Measurements from ENCODE around the gene COLGALT1. TPM values are rescaled to one million over a fixed set of nuclear protein-coding genes. Genes with fewer than 3 reads are reported as not detected.
"Not testable (repeated sequence)": the region's sequence is repeated elsewhere in the genome, so short reads cannot be mapped to it uniquely, and the experiment has no call there.

Gene COLGALT1
- polyA plus RNA-seq (ENCODE audit: insufficient read length): 51.0 TPM
- long read RNA-seq, donor 1, transcript COLGALT1-202 (2 exons, 2,941 nt): major isoform, 11 of 22 reads
- long read RNA-seq, donor 1, transcript COLGALT1-201 (12 exons, 3,704 nt): major isoform, 11 of 22 reads
- long read RNA-seq, donor 1, partial matches to known transcripts: 0 of 22 reads
- long read RNA-seq, donor 1, other reads (novel, unspliced or antisense): 0 of 22 reads
- long read RNA-seq, donor 2, transcript COLGALT1-202 (2 exons, 2,941 nt): major isoform, 10 of 80 reads
- long read RNA-seq, donor 2, transcript COLGALT1-201 (12 exons, 3,704 nt): minor isoform, 7 of 80 reads
- long read RNA-seq, donor 2, partial matches to known transcripts: 63 of 80 reads
- long read RNA-seq, donor 2, other reads (novel, unspliced or antisense): 0 of 80 reads
- long read RNA-seq, donor 3, transcript COLGALT1-202 (2 exons, 2,941 nt): major isoform, 5 of 9 reads
- long read RNA-seq, donor 3, partial matches to known transcripts: 0 of 9 reads
- long read RNA-seq, donor 3, other reads (novel, unspliced or antisense): 0 of 9 reads
- long read RNA-seq, donor 4, partial matches to known transcripts: 0 of 3 reads
- long read RNA-seq, donor 4, other reads (novel, unspliced or antisense): 0 of 3 reads
- long read RNA-seq, donor 5, transcript COLGALT1-201 (12 exons, 3,704 nt): major isoform, 16 of 95 reads
- long read RNA-seq, donor 5, partial matches to known transcripts: 76 of 95 reads
- long read RNA-seq, donor 5, other reads (novel, unspliced or antisense): 0 of 95 reads
- long read RNA-seq, donor 6, transcript COLGALT1-201 (12 exons, 3,704 nt): major isoform, 18 of 22 reads
- long read RNA-seq, donor 6, partial matches to known transcripts: 0 of 22 reads
- long read RNA-seq, donor 6, other reads (novel, unspliced or antisense): 0 of 22 reads
- long read RNA-seq, donor 7, transcript COLGALT1-201 (12 exons, 3,704 nt): major isoform, 13 of 14 reads
- long read RNA-seq, donor 7, partial matches to known transcripts: 0 of 14 reads
- long read RNA-seq, donor 7, other reads (novel, unspliced or antisense): 0 of 14 reads
- long read RNA-seq, donor 8, transcript COLGALT1-202 (2 exons, 2,941 nt): major isoform, 5 of 9 reads
- long read RNA-seq, donor 8, partial matches to known transcripts: 0 of 9 reads
- long read RNA-seq, donor 8, other reads (novel, unspliced or antisense): 0 of 9 reads

DNA sequence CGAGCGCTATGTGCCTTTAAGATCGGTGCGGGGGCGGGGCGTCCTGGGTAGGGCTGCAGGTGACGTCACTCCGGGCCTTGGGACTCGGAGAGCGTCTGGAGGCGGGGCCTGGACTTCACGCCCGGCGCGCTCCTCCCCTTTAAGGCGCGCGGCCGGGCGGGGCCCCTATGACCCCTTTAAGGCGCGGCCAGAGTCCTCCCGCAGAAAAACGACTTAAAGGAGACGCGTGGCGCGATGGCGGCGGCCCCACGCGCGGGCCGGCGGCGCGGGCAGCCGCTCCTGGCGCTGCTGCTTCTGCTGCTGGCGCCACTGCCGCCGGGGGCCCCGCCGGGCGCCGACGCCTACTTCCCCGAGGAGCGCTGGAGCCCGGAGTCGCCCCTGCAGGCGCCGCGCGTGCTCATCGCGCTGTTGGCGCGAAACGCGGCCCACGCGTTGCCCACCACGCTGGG is at the start of gene COLGALT1:
COLGALT1 (plus strand) TSS at position 170 of the 449 bp plus-strand sequence; CDS start at position 235, 65 bp downstream.
- DNase-seq: peak; percentile 97

- DNase-seq: no peak
Observed at GRCh38 chr19:17506745-17507144, 48.7 kb upstream of the COLGALT1 start.

- DNase-seq: not testable (repeated sequence)
Observed at GRCh38 chr19:17508558-17508933, 46.9 kb upstream of the COLGALT1 start.

DNA sequence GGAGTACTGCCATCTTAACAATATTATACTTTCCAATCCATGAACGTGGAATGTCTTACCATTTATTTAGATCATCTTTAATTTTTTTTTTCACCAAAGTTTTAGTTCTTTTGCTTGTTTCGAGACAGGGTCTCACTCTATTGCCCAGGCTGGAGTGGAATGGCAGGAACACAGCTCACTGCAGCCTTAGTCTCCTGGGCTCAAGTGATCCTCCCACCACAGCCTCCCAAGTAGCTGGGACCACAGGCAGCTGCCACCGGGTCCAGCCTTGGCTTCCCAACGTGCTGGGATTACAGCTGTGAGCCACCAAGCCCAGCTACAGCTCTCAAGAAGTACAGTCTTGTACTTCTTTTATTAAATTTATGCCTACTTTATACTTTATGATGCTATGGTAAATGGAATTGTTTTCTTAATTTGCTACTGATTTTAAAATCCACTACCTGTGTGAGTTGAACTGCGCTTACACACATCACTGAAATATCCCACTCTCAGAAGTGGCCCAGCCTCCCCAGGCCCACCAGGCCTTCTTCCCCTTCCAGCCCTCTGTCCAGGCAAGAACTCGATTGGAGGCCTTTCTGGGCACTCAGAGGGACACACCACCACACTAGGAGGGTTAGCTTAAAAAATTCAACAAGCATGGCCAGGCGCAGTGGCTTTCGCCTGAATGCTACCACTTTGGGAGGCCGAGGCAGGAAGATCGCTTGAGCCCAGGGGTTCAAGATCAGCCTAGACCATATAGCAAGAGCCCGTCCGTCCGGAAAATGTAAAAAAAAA is 45.0 kb upstream of the COLGALT1 start:
- DNase-seq: no peak

DNA sequence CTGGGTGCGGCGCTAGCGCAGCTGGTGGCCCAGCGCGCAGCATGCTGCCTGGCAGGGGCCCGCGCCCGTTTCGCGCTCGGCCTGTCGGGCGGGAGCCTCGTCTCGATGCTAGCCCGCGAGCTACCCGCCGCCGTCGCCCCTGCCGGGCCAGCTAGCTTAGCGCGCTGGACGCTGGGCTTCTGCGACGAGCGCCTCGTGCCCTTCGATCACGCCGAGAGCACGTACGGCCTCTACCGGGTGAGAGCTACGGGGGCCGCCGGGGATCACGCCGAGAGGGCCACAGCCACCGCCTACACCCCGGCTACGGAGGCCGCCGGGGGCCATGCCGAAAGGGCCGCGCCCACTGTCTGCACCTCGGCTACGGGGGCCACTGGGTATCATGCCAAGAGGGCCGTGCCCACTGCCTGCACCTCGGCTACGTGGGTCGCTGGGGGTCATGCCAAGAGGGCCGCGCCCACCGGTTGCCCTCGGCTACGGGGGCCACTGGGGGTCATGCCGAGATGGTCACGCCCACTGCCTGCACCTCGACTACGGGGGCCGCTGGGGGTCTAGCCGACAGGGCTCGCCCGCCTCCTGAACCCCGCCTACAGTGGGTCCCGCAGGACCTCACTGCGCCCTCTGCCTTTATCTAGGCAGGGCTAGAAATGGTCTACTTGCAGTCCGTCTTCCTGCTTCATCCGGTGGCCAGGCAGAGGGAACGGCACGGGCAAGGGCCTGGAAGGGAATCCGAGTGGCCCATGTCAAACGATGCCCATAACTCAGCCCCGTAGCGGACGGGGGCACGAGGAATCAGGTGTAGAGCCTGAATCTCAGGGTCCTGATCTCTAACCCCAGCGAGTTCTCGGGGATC is 43.5 kb upstream of the COLGALT1 start:
- DNase-seq: peak; percentile 69

GRCh38 chr19:17512574-17512939 is 42.9 kb upstream of the COLGALT1 start:
- no peak for DNase-seq

DNA sequence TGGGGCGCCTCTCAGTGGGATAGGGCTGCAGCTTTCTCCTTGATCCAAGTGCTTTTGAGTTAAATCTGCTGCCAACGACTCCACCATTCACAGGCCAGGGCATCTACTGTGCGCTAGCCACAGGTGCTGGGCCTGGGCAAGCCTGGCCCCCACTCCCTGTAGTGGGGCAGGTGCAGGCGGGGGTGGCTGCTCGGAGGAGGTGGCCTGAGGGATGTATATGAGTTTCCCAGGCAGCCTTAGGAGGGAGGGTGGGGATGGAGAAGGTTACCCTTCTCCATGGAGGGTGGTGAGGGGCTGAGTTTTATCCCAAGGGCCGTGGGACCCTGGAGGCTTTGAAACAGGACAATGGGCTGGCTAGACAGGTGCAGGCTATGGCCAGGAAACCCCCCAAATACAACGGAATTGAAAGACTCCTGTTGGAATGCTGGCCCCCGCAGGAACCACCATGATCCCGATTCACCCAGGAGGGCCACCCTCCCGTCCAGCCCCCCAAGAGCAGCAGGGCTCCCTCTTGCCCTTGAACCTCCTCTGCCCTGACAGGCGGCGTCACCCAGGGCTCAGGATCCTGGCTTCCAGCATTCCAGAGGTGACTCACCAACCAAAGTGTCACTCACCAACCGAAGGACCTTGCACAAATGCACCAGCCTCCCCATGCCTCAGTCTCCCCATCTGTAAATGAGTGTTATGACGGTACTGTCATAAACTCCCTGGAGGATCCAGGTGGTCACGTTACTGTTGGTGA is 39.9 kb upstream of the COLGALT1 start:
- no peak for DNase-seq

- no peak for DNase-seq
Observed at GRCh38 chr19:17517898-17518297, 37.6 kb upstream of the COLGALT1 start.

DNA sequence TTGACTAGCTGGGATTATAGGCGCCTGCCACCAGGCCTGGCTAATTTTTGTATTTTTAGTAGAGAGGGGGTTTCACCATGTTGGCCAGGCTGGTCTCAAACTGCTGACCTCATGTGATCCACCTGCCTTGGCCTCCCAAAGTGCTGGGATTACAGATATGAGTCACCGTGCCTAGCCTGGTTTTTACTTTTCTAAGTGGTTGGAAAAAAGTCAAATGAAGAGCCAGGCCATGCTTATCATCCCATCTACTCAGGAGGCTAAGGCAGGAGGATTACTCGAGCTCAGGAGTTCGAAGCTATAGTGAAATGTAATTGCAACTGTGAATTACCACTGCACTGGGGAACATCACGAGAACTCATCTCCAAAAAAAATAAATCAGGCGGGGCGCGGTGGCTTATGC is 36.8 kb upstream of the COLGALT1 start:
- not testable (repeated sequence) for DNase-seq

GRCh38 chr19:17519967-17520366 is 35.5 kb upstream of the COLGALT1 start:
- DNase-seq: no peak

DNA sequence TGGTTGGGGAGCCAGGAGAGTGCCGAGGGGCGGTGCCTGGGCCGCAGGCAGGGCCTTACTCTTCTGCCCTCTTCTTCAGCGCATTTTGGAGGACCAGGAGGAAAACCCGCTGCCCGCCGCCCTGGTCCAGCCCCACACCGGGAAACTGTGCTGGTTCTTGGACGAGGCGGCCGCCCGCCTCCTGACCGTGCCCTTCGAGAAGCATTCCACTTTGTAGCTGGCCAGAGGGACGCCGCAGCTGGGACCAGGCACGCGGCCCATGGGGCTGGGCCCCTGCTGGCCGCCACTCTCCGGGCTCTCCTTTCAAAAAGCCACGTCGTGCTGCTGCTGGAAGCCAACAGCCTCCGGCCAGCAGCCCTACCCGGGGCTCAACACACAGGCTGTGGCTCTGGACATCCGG is 34.6 kb upstream of the COLGALT1 start:
- no peak for DNase-seq

DNA sequence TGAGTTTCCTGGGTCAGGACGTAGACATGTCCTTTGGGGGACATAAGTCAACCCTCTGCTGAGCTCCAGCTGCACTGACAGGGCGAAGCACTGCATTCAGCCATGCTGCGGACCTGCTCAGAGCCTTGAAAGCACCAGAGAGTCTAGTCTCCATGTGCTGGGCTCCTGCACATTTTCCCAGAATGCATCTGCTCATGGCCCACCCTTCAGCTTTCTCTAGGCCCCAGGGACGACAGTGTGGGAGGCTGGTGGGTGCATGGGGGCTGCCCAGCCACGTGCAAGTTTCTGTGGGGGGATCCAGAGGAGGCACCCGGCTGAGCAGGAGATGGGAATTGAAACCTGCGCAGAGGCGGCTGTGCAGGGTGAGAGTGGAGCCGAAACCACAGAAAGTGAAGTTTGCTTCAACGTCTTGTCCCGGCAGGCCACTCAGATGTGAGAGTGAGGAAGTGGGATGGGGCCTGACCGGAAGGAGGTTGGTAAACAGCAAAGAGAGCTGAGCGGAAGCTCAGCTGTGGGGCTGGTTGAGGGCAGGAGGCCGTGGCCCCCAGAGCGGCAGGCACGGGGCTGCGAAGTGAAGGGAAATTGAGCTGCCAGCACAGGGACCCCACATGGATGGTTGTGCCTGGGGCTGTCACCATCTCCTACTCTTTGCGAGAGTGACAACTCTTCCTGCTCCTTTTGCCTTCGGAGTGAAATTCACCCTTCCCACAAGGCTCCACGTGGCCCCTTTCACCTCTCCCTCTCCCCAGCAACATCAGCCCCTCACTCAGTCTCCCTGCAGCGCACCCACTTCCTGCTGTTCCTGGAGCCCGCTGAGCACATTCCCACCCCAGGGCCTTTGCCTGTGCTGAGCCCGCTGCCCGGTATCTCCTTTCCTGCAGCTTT is 32.2 kb upstream of the COLGALT1 start:
- DNase-seq: no peak

DNA sequence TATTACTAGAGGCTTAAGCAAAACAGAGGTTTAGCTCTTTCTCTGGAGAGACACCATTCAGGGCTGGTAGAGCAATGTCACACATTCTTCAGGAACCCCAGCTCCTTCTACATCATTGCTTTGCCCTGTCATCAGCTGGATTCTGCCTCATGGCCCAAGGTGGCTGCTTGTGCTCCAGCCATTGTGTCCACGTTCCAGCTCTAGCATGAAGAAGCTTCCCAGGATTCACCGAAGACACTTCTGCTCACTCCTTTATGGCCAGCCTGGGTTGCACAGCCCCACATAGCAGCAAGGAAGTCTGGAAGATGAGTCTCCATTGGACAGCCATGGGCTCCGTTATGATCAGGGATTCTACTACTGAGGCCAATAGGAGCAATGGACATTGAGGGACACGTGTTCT is 30.8 kb upstream of the COLGALT1 start:
- DNase-seq: no peak

- DNase-seq: no peak
Observed at GRCh38 chr19:17525141-17525540, 30.3 kb upstream of the COLGALT1 start.

GRCh38 chr19:17526922-17527321 is 28.5 kb upstream of the COLGALT1 start:
- DNase-seq: no peak

DNA sequence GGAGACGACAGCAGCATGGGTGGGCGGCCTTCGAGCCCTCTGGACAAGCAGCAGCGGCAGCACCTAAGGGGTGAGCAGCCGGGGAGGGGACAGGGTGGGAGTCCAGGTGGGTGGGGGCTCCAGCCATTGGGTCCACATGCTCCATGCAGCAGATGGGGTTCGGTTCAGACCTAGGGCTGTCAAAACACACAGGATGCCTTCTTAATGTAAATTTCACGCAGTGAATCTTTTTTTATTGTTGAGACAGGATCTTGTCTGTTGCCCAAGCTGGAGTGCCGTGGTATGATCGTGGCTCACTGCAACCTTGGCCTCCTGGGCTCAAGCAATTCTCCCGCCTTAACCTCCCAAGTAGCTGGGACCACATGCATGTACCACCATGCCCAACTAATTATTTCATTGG is 28.1 kb upstream of the COLGALT1 start:
- no peak for DNase-seq

- no peak for DNase-seq
Observed at GRCh38 chr19:17528610-17529009, 26.8 kb upstream of the COLGALT1 start.

GRCh38 chr19:17529239-17530158 is 25.9 kb upstream of the COLGALT1 start:
- no peak for DNase-seq

All from left kidney (tissue), 8 donors.